Measurements from ENCODE around the gene RBM47. TPM values are rescaled to one million over a fixed set of nuclear protein-coding genes. Genes with fewer than 3 reads are reported as not detected.

The RBM47 gene
- total RNA-seq, 1 experiment from 2014 or later: 70.3 TPM

DNA sequence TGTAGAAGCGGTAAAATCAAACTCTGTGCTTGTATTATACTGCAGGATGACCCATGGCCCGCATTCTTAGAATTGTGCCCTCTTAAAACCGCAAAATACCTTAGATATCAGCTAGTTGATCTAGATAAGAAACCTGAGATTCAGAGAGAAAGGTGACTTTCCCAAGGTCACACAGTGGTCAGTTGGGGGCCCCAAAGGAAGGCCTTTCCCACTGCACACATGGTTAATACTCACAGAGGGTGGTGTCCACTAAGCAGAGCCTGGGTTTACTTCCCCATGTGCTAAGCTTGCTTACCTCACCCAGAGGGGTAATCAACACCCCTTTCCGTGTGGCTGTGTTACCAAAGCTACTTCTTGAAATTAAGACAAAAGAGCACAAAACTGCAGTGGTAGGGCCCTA lies 66.3 kb downstream of the RBM47 start:
- H3K27me3 Mint-ChIP-seq (ENCODE audit: low read depth): no peaks in the 10 kb centered on the region
- H3K27me3 ChIP-seq (ENCODE audit: insufficient read depth, low read length): no peaks in the 10 kb centered on the region
- no peak overlapping the region for H3K56ac ChIP-seq (ENCODE audit: insufficient read length, low read depth, low read length)
- no peak overlapping the region for H2AFZ ChIP-seq (ENCODE audit: low read length)
- H3K79me1 ChIP-seq (ENCODE audit: insufficient read depth, low read depth, low read length, poor library complexity, severe bottlenecking): peaks cover 3% of the 10 kb centered on the region
- H3K14ac ChIP-seq (ENCODE audit: insufficient read depth, low read length): peak overlapping the region; percentile 52; the same call in 1 of the 2 replicates
- peaks cover 26 to 29% of the 10 kb centered on the region in 2 experiments for H3K4me1 Mint-ChIP-seq
- WGBS (ENCODE audit: extremely low coverage, insufficient read length, low lambda C conversion rate): no CpG with 5 or more reads among the region's 4 CpGs
- H3K27ac Mint-ChIP-seq: peak overlapping the region in 2 of 3 experiments; percentile 29 to 78; a peak in 2 of 7 replicates
- H3K9me3 Mint-ChIP-seq: no peaks in the 10 kb centered on the region
- TF ChIP-seq, protein P1, sequence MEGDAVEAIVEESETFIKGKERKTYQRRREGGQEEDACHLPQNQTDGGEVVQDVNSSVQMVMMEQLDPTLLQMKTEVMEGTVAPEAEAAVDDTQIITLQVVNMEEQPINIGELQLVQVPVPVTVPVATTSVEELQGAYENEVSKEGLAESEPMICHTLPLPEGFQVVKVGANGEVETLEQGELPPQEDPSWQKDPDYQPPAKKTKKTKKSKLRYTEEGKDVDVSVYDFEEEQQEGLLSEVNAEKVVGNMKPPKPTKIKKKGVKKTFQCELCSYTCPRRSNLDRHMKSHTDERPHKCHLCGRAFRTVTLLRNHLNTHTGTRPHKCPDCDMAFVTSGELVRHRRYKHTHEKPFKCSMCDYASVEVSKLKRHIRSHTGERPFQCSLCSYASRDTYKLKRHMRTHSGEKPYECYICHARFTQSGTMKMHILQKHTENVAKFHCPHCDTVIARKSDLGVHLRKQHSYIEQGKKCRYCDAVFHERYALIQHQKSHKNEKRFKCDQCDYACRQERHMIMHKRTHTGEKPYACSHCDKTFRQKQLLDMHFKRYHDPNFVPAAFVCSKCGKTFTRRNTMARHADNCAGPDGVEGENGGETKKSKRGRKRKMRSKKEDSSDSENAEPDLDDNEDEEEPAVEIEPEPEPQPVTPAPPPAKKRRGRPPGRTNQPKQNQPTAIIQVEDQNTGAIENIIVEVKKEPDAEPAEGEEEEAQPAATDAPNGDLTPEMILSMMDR (conservative IDR thresholded peaks at IDR 0.05): no peak
- H2BK5ac ChIP-seq (ENCODE audit: insufficient read length, low read length): no peak overlapping the region
- H3K9ac ChIP-seq (ENCODE audit: extremely low read depth, insufficient read length, low read length): no peak overlapping the region
- H3K9me3 ChIP-seq (ENCODE audit: control insufficient read depth, low read depth, low read length): no peaks in the 10 kb centered on the region
- no peak overlapping the region for H2BK20ac ChIP-seq (ENCODE audit: low read depth, low read length, poor library complexity, severe bottlenecking)
- H3K23ac ChIP-seq (ENCODE audit: insufficient read length, low read depth, low read length): no peak overlapping the region
- no peak overlapping the region for H2BK12ac ChIP-seq (ENCODE audit: insufficient read length, low read depth, low read length)
- H3K4ac ChIP-seq (ENCODE audit: low read depth, low read length): no peak overlapping the region
- no peaks in the 10 kb centered on the region for H3K23me2 ChIP-seq (ENCODE audit: insufficient read length, low read depth, low read length, poor library complexity, severe bottlenecking)
- DNase-seq: no peak
- no peak overlapping the region for H4K5ac ChIP-seq (ENCODE audit: insufficient read length, low read depth, low read length)
- peaks cover 0 to 4% (median 3%) of the 10 kb centered on the region in 3 experiments; a peak in 3 of 7 replicates for H3K36me3 Mint-ChIP-seq (ENCODE audit: insufficient read depth in 1 of 3, low read depth in 3 of 3)
- H2BK120ac ChIP-seq (ENCODE audit: low read depth, low read length, poor library complexity, severe bottlenecking): no peak overlapping the region
- peaks cover 7% of the 10 kb centered on the region; the same call in 1 of the 2 replicates for H3K79me2 ChIP-seq (ENCODE audit: insufficient read depth, low read length)
- H2BK15ac ChIP-seq (ENCODE audit: low read depth, low read length): no peak overlapping the region
- no peak overlapping the region for H3K18ac ChIP-seq (ENCODE audit: insufficient read length, low read depth, low read length)
- H3K27ac ChIP-seq (ENCODE audit: insufficient read length, low read depth, low read length): no peak overlapping the region
- no peak overlapping the region for H3K4me2 ChIP-seq (ENCODE audit: insufficient read depth, insufficient read length, low read length)
- H3K4me1 ChIP-seq (ENCODE audit: insufficient read depth, low read length): no peaks in the 10 kb centered on the region
- no peak overlapping the region for H4K91ac ChIP-seq (ENCODE audit: insufficient read length, low read depth, low read length)
- H2AK5ac ChIP-seq (ENCODE audit: insufficient read length, low read length): no peak overlapping the region
- H3T11ph ChIP-seq (ENCODE audit: low read length): no peak overlapping the region
- H4K20me1 ChIP-seq (ENCODE audit: control insufficient read depth, insufficient read depth, insufficient read length): no peaks in the 10 kb centered on the region
- no peak overlapping the region for H3K4me3 Mint-ChIP-seq
- H4K8ac ChIP-seq (replicated peaks; ENCODE audit: insufficient read length, low read depth, low read length): no peak overlapping the region

Data from H9 (cell line).